ENCODE results near the gene FOSL2. TPM values are rescaled to one million over a fixed set of nuclear protein-coding genes. Genes with fewer than 3 reads are reported as not detected.

FOSL2 gene
- total and polyA plus RNA-seq, 10 of the 15 experiments (the other 5 are each of a cell fraction or from before 2014, with no cell fraction given) = 0.05 to 1.3 (median 0.34) TPM

GRCh38 chr2:28390241-28390745 is 2.4 kb upstream of the FOSL2 start (continued):
- TF ChIP-seq JUND (IDR thresholded peaks at IDR 0.05; ENCODE audit: low read depth, low read length) (no peak), NFYB (IDR thresholded peaks at IDR 0.05; ENCODE audit: insufficient read depth, low read depth, low read length) (no peak), CHD2 (IDR thresholded peaks at IDR 0.05; ENCODE audit: borderline replicate concordance, low read depth, low read length) (no peak), EGR1 (IDR thresholded peaks at IDR 0.05; ENCODE audit: borderline replicate concordance in 1 of 2, low read depth in 2 of 2, low read length in 2 of 2) (0 out of 3 replicates have a peak, but pooled peaks of 1 of the 2 experiments have one; percentile 9), E4F1 (IDR thresholded peaks at IDR 0.05; ENCODE audit: borderline replicate concordance, partially characterized antibody) (no peak), BRCA1 (IDR thresholded peaks at IDR 0.05; ENCODE audit: low read depth, low read length) (no peak), SUPT20H (IDR thresholded peaks at IDR 0.05; ENCODE audit: borderline replicate concordance, control insufficient read depth, low read depth, low read length) (no peak), YBX1 (IDR thresholded peaks at IDR 0.05) (no peak), CEBPB (IDR thresholded peaks at IDR 0.05; ENCODE audit: borderline replicate concordance in 1 of 2, low read depth in 2 of 2, low read length in 2 of 2) (no peak), CUX1 (IDR thresholded peaks at IDR 0.05; ENCODE audit: insufficient replicate concordance, low read depth, low read length) (no peak), PBX3 (IDR thresholded peaks at IDR 0.05; ENCODE audit: insufficient replicate concordance, low read depth, low read length) (no peak)

All from GM12878 (cell line).